Measurements from ENCODE around the gene POLR3A. TPM values are rescaled to one million over a fixed set of nuclear protein-coding genes. Genes with fewer than 3 reads are reported as not detected.

Gene POLR3A
- total RNA-seq, 1 experiment from 2014 or later, result 38.0 TPM

DNA sequence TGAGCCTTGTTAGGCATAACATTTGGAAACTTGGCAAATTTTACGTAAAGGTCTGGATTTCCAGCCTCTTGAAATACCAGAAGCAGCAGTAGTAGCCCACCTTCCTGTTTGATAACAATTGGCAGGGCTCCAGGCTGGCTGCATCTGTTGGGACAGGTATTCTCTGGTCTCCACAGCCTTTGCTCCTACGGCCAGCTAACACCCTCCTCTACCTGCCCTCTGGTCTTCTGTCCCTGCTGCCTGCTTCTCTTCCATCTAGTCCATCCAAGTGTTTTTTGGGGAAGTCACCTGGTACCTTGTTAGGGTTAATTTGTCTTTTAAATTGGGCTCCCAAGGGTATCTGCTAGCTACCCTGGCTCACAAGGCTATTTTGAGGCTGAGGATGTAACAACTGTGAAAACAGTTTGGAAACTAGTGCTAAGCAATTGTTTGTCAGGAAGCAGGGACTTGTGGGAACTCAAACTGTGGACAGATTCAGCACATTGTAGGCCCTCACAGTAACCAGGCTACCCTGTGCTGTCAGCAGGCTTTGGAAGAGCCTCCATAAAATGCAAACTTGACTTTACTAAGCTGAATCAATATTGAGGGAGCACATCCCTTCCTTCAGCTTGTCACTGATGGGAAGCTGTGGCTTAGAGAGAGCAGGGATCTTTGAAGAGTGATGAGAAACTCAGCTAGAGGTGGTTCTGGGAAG, 12.9 kb upstream of the POLR3A start:
- Histone ChIP-seq H4K8ac (replicated peaks; ENCODE audit: insufficient read length, low read depth, low read length) (no peak overlapping the region), H2AK5ac (ENCODE audit: insufficient read length, low read length) (no peak overlapping the region), H4K91ac (ENCODE audit: insufficient read length, low read depth, low read length) (no peak overlapping the region), H3K27ac (ENCODE audit: insufficient read length, low read depth, low read length) (no peak overlapping the region), H2BK12ac (ENCODE audit: insufficient read length, low read depth, low read length) (no peak overlapping the region), H3K23ac (ENCODE audit: insufficient read length, low read depth, low read length) (no peak overlapping the region), H2BK120ac (ENCODE audit: low read depth, low read length, poor library complexity, severe bottlenecking) (no peak overlapping the region), H3K9ac (ENCODE audit: extremely low read depth, insufficient read length, low read length) (no peak overlapping the region), H2BK15ac (ENCODE audit: low read depth, low read length) (no peak overlapping the region), H3T11ph (ENCODE audit: low read length) (no peak overlapping the region), H3K18ac (ENCODE audit: insufficient read length, low read depth, low read length) (no peak overlapping the region), H2AFZ (ENCODE audit: low read length) (no peak overlapping the region), H3K56ac (ENCODE audit: insufficient read length, low read depth, low read length) (no peak overlapping the region), H2BK20ac (ENCODE audit: low read depth, low read length, poor library complexity, severe bottlenecking) (no peak overlapping the region), H3K4ac (ENCODE audit: low read depth, low read length) (no peak overlapping the region), H4K20me1 (ENCODE audit: control insufficient read depth, insufficient read depth, insufficient read length) (peaks cover 8% of the 10 kb centered on the region), H3K79me2 (ENCODE audit: insufficient read depth, low read length) (no peaks in the 10 kb centered on the region), H3K79me1 (ENCODE audit: insufficient read depth, low read depth, low read length, poor library complexity, severe bottlenecking) (no peaks in the 10 kb centered on the region), H3K4me2 (ENCODE audit: insufficient read depth, insufficient read length, low read length) (no peak overlapping the region), H2BK5ac (ENCODE audit: insufficient read length, low read length) (no peak overlapping the region), H3K27me3 (ENCODE audit: insufficient read depth, low read length) (no peaks in the 10 kb centered on the region), H3K23me2 (ENCODE audit: insufficient read length, low read depth, low read length, poor library complexity, severe bottlenecking) (no peaks in the 10 kb centered on the region), H3K4me1 (ENCODE audit: insufficient read depth, low read length) (peaks cover 2% of the 10 kb centered on the region; the same call in 1 of the 2 replicates), H4K5ac (ENCODE audit: insufficient read length, low read depth, low read length) (no peak overlapping the region), H3K9me3 (ENCODE audit: control insufficient read depth, low read depth, low read length) (no peaks in the 10 kb centered on the region), H3K14ac (ENCODE audit: insufficient read depth, low read length) (no peak overlapping the region)
- DNase-seq, result no peak
- Mint-ChIP-seq H3K27ac (peak overlapping the region in 2 of 3 experiments; percentile 94; a peak in 3 of 7 replicates), H3K9me3 (no peaks in the 10 kb centered on the region), H3K4me3 (no peak overlapping the region), H3K4me1 (peaks cover 58% of the 10 kb centered on the region in 2 experiments), H3K36me3 (ENCODE audit: insufficient read depth in 1 of 3, low read depth in 3 of 3) (peaks cover 41 to 62% (median 52%) of the 10 kb centered on the region in 3 experiments), H3K27me3 (ENCODE audit: low read depth) (no peaks in the 10 kb centered on the region; the same call in 1 of the 2 replicates)
- TF ChIP-seq, protein P1, sequence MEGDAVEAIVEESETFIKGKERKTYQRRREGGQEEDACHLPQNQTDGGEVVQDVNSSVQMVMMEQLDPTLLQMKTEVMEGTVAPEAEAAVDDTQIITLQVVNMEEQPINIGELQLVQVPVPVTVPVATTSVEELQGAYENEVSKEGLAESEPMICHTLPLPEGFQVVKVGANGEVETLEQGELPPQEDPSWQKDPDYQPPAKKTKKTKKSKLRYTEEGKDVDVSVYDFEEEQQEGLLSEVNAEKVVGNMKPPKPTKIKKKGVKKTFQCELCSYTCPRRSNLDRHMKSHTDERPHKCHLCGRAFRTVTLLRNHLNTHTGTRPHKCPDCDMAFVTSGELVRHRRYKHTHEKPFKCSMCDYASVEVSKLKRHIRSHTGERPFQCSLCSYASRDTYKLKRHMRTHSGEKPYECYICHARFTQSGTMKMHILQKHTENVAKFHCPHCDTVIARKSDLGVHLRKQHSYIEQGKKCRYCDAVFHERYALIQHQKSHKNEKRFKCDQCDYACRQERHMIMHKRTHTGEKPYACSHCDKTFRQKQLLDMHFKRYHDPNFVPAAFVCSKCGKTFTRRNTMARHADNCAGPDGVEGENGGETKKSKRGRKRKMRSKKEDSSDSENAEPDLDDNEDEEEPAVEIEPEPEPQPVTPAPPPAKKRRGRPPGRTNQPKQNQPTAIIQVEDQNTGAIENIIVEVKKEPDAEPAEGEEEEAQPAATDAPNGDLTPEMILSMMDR (conservative IDR thresholded peaks at IDR 0.05), result no peak
- WGBS (ENCODE audit: extremely low coverage, insufficient read length, low lambda C conversion rate), result no CpG with 5 or more reads among the region's 2 CpGs
